ENCODE measurements around the gene ATAD2B. TPM values are rescaled to one million over a fixed set of nuclear protein-coding genes. Genes with fewer than 3 reads are reported as not detected.

Gene ATAD2B
- total and polyA plus RNA-seq, 7 donors: 2.4 to 22.5 (median 19.7) TPM

- H3K27me3 ChIP-seq: no peaks in the 10 kb centered on the region
- WGBS, 2 donors: 97 to 100% methylated on average over 1 of the region's 1 CpG
- H3K36me3 ChIP-seq: peaks cover 0 to 18% (median 0%) of the 10 kb centered on the region in 4 donors
- no peaks in the 10 kb centered on the region for H3K9me3 ChIP-seq
- intact Hi-C loops (cut with DNase I): no loop called here
- no peak for DNase-seq
- H3K4me3 ChIP-seq: no peak overlapping the region
- H3K27ac ChIP-seq: no peak overlapping the region
- no peak for TF ChIP-seq CTCF (IDR thresholded peaks at IDR 0.05)
- TF ChIP-seq POLR2AphosphoS5 (IDR thresholded peaks at IDR 0.05): no peak
- no peak for TF ChIP-seq EP300 (IDR thresholded peaks at IDR 0.05)
- TF ChIP-seq POLR2A (IDR thresholded peaks at IDR 0.05): no peak
- peaks cover 0 to 27% (median 17%) of the 10 kb centered on the region in 4 donors for H3K4me1 ChIP-seq
These were observed 120.2 kb downstream of the ATAD2B start for GRCh38 chr2:23806665-23807249.

- WGBS, 2 donors: 46 to 48% methylated on average over 2 of the region's 2 CpGs
- no peak for TF ChIP-seq EP300 (IDR thresholded peaks at IDR 0.05)
- TF ChIP-seq CTCF (IDR thresholded peaks at IDR 0.05): no peak
- no peak for TF ChIP-seq POLR2AphosphoS5 (IDR thresholded peaks at IDR 0.05)
- TF ChIP-seq POLR2A (IDR thresholded peaks at IDR 0.05): no peak
- peaks cover 0 to 27% (median 19%) of the 10 kb centered on the region in 4 donors for H3K4me1 ChIP-seq
- no peaks in the 10 kb centered on the region for H3K9me3 ChIP-seq
- H3K27ac ChIP-seq: no peak overlapping the region
- H3K4me3 ChIP-seq: no peak overlapping the region
- no peaks in the 10 kb centered on the region for H3K27me3 ChIP-seq
- intact Hi-C loops (cut with DNase I): no loop called here
- no peak for DNase-seq
- H3K36me3 ChIP-seq: peaks cover 0 to 18% (median 0%) of the 10 kb centered on the region in 4 donors
These were observed 120.7 kb downstream of the ATAD2B start for GRCh38 chr2:23806201-23806600.

GRCh38 chr2:23803965-23804542 is 122.9 kb downstream of the ATAD2B start:
- intact Hi-C loops (cut with DNase I): no loop called here
- no peaks in the 10 kb centered on the region for H3K9me3 ChIP-seq
- 50 to 77% methylated on average over 5 of the region's 5 CpGs for WGBS, 2 donors
- H3K27ac ChIP-seq: peak overlapping the region in 2 of 4 donors; percentile 4 to 18
- peaks cover 0 to 3% (median 0%) of the 10 kb centered on the region in 4 donors for H3K36me3 ChIP-seq
- TF ChIP-seq POLR2A (IDR thresholded peaks at IDR 0.05) (no peak), CTCF (IDR thresholded peaks at IDR 0.05) (no peak), POLR2AphosphoS5 (IDR thresholded peaks at IDR 0.05) (no peak), EP300 (IDR thresholded peaks at IDR 0.05) (no peak)
- H3K27me3 ChIP-seq: no peaks in the 10 kb centered on the region
- no peak for DNase-seq
- H3K4me1 ChIP-seq: peaks cover 0 to 27% (median 19%) of the 10 kb centered on the region in 4 donors
- no peak overlapping the region for H3K4me3 ChIP-seq

GRCh38 chr2:23803264-23803964 is 123.5 kb downstream of the ATAD2B start:
- WGBS, 2 donors: 88 to 94% methylated on average over 5 of the region's 5 CpGs
- Histone ChIP-seq H3K36me3 (no peaks in the 10 kb centered on the region), H3K4me3 (no peak overlapping the region), H3K4me1 (peaks cover 0 to 27% (median 19%) of the 10 kb centered on the region in 4 donors), H3K27me3 (no peaks in the 10 kb centered on the region), H3K27ac (peak overlapping the region in 2 of 4 donors; percentile 18 to 27), H3K9me3 (no peaks in the 10 kb centered on the region)
- TF ChIP-seq EP300 (IDR thresholded peaks at IDR 0.05): no peak
- TF ChIP-seq POLR2AphosphoS5 (IDR thresholded peaks at IDR 0.05): no peak
- no peak for TF ChIP-seq CTCF (IDR thresholded peaks at IDR 0.05)
- DNase-seq: no peak
- intact Hi-C loops (cut with DNase I): no loop called here

All from sigmoid colon (tissue), 7 donors.